ENCODE data around the gene TOM1L1.

Gene TOM1L1

GRCh38 chr17:54899201-54899600 is 1.5 kb upstream of the TOM1L1 start:
- DNase-seq, result no peak

- peak; percentile 20 for DNase-seq
These were observed 763 bp upstream of the TOM1L1 start for GRCh38 chr17:54899721-54900456.

- peak; percentile 29 for DNase-seq
These were observed 674 bp downstream of the TOM1L1 start for GRCh38 chr17:54901230-54901822.

GRCh38 chr17:54902017-54902416 is 1.4 kb downstream of the TOM1L1 start:
- no peak for DNase-seq

- no peak for DNase-seq
These were observed 2.0 kb downstream of the TOM1L1 start for GRCh38 chr17:54902611-54903010.

GRCh38 chr17:54903375-54903774 is 2.7 kb downstream of the TOM1L1 start:
- no peak for DNase-seq

- DNase-seq, result no peak
These were observed 6.0 kb downstream of the TOM1L1 start for GRCh38 chr17:54906683-54907082.

- DNase-seq, result no peak
These were observed 6.7 kb downstream of the TOM1L1 start for GRCh38 chr17:54907376-54907775.

GRCh38 chr17:54909766-54910165 is 9.1 kb downstream of the TOM1L1 start:
- no peak for DNase-seq

GRCh38 chr17:54916721-54917120 is 16.1 kb downstream of the TOM1L1 start:
- DNase-seq, result no peak

GRCh38 chr17:54919425-54919824 is 18.8 kb downstream of the TOM1L1 start:
- DNase-seq, result no peak

- no peak for DNase-seq
These were observed 20.2 kb downstream of the TOM1L1 start for GRCh38 chr17:54920819-54921218.

- DNase-seq, result no peak
These were observed 23.8 kb downstream of the TOM1L1 start for GRCh38 chr17:54924405-54924804.

GRCh38 chr17:54927525-54927924 is 26.9 kb downstream of the TOM1L1 start:
- no peak for DNase-seq

GRCh38 chr17:54932711-54933110 is 32.1 kb downstream of the TOM1L1 start:
- no peak for DNase-seq

GRCh38 chr17:54933921-54934320 is 33.3 kb downstream of the TOM1L1 start:
- no peak for DNase-seq

GRCh38 chr17:54935471-54935870 is 34.8 kb downstream of the TOM1L1 start:
- DNase-seq, result no peak

- DNase-seq, result no peak
These were observed 36.4 kb downstream of the TOM1L1 start for GRCh38 chr17:54937018-54937417.

- no peak for DNase-seq
These were observed 36.8 kb downstream of the TOM1L1 start for GRCh38 chr17:54937426-54937825.

GRCh38 chr17:54941285-54941684 is 40.6 kb downstream of the TOM1L1 start:
- no peak for DNase-seq

- DNase-seq, result no peak
These were observed 44.1 kb downstream of the TOM1L1 start for GRCh38 chr17:54944796-54945195.

GRCh38 chr17:54945231-54945630 is 44.6 kb downstream of the TOM1L1 start:
- no peak for DNase-seq

GRCh38 chr17:54945671-54946070 is 45.0 kb downstream of the TOM1L1 start:
- no peak for DNase-seq

- no peak for DNase-seq
These were observed 46.7 kb downstream of the TOM1L1 start for GRCh38 chr17:54947396-54947795.

- no peak for DNase-seq
These were observed 47.7 kb downstream of the TOM1L1 start for GRCh38 chr17:54948380-54948779.

Measured in NCI-H510A (cell line).